IPS-20b (cell line): ENCODE results near the gene PTPN5.
"Not testable (repeated sequence)": the region's sequence is repeated elsewhere in the genome, so short reads cannot be mapped to it uniquely, and the experiment has no call there.

ENCODE experiments used
- H3K27ac ChIP-seq: one replicate; pipeline ENCODE4 v1.5.1; 2013; ENCODE audit warnings: low read length
- H3K27me3 ChIP-seq: 2 replicates; pipeline ENCODE4 v1.6.1; 2013; ENCODE audit warnings: mild to moderate bottlenecking, low read length, inconsistent platforms; ENCODE audit not compliant: insufficient read depth
- H3K36me3 ChIP-seq: 2 replicates; pipeline ENCODE4 v1.6.1; 2013; ENCODE audit warnings: low read depth, mild to moderate bottlenecking, inconsistent platforms, low read length, moderate library complexity; ENCODE audit not compliant: insufficient read depth
- H3K4me1 ChIP-seq: 2 replicates; pipeline ENCODE4 v1.6.1; 2013; ENCODE audit warnings: mild to moderate bottlenecking, control low read depth, inconsistent platforms, low read length, moderate library complexity; ENCODE audit not compliant: insufficient read depth
- H3K4me3 ChIP-seq: 2 replicates; pipeline ENCODE4 v1.5.1; 2013; ENCODE audit warnings: mild to moderate bottlenecking, low read length, inconsistent platforms
- H3K9ac ChIP-seq: 2 replicates; pipeline ENCODE4 v1.6.1; 2013; ENCODE audit warnings: low read depth, mild to moderate bottlenecking, inconsistent platforms, low read length, moderate library complexity
- H3K9me3 ChIP-seq: 2 replicates; pipeline ENCODE4 v1.6.1; 2013; ENCODE audit warnings: mild to moderate bottlenecking, low read depth, low read length, inconsistent platforms; ENCODE audit not compliant: insufficient read depth

The PTPN5 gene

DNA sequence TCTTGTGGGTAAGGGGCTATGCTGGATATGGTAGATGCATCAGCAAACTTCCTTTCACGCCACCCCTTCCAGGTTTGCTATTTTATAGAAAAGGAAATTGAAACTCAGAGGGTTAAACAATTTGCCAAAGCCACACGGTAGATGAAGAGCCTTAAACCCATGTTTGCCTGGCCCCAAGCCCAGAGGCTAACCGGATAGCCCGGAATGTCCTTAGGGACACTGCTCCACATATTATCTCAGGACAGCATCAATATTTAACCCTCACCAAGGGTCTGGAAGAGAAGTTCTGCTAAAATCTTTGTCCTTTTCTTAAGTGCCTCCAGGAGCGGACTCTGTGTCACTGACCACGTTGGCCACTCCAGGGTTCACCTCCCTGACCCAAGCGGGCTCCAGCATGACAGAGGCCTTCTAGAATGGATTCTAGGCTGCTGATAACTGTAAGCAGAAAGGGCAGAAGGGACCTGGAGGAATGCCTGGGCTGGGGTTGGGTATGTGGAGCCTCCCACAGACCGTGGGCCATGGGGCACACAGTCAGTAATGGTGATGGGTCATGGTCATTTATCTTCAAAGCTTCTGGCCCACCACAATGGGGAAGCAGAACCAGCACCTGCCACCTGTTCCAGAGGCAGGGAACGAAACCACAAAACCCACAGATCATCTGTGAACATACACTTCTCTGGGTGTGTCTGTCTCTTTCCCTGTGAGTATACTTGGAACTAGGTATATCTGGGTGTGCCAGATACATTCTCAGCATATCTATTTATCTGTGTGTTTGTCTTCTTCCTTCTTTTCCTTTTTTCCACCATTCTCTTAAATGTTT is 98.4 kb downstream of the PTPN5 start:
- Histone ChIP-seq H3K9ac (no peak overlapping the region), H3K36me3 (no peaks in the 10 kb centered on the region), H3K27me3 (peaks cover 21% of the 10 kb centered on the region), H3K4me1 (no peaks in the 10 kb centered on the region), H3K27ac (no peak overlapping the region), H3K4me3 (no peak overlapping the region), H3K9me3 (no peaks in the 10 kb centered on the region)

DNA sequence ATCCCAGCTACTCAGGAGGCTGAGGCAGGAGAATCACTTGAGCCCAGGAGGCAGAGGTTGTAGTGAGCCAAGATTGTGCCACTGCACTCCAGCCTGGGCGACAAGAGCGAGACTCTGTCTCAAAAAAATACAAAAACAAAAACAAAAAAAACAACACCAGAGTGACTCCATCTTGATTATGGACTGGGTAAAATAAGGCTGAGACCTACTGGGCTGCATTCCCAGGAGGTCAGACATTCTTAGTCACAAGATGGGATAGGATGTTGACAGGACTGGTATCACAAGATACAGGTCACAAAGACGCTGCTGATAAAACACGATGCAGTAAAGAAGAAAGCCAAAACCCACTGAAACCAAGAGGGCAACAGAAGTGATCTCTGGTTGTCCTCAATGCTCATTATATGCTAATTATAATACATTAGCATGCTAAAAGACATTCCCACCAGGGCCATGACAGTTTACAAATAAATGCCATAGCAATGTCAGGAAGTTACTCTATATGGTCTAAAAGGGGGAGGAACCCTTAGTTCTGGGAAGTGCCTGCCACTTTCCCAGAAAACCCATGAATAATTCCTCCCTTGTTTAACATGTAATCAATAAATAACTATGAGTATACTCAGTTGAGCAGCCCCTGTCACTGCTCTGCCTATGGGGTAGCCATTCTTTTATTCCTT is 100.0 kb downstream of the PTPN5 start:
- not testable (repeated sequence) for H3K9ac ChIP-seq, H3K36me3 ChIP-seq, H3K27ac ChIP-seq, H3K9me3 ChIP-seq, H3K4me3 ChIP-seq, H3K27me3 ChIP-seq, H3K4me1 ChIP-seq

DNA sequence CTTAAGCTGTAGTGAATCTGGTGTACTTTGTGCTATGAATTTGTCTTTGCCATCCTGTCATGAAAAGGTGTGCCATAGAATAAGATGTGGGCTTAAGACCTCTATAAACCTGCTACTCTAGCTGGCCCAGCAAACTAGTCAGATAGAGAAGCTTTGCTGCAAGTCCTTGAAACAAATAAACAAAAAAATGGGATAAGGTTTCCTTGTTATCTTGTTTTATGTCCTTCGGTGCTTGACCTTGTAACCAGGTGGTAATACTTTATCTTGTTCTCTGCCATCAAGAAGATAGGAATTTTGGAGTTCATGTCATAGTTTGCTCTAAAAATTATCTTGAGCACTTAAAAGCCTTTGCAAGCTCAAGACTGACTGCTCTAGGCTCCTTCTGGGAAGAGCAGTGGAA is 107.3 kb downstream of the PTPN5 start:
- Histone ChIP-seq H3K4me1 (no peaks in the 10 kb centered on the region), H3K4me3 (no peak overlapping the region), H3K9ac (no peak overlapping the region), H3K36me3 (no peaks in the 10 kb centered on the region), H3K27ac (no peak overlapping the region), H3K9me3 (no peaks in the 10 kb centered on the region), H3K27me3 (no peaks in the 10 kb centered on the region)

DNA sequence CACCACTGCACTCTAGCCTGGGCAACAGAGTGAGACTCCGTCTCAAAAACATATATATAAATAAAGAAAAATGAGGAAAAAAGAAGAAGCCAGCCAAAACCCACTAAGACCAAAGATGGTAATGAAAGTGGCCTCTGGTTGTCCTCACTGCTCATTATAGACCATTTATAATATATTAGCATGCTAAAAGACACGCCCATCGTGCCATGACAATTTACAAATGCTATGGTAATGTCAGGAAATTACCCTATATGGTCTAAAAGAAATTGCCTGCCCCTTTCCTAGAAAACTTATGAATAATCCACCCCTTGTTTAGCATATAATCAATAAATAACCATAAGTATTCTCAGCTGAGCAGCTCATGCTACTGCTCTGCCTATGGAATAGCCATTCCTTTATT is 109.1 kb downstream of the PTPN5 start:
- H3K9me3 ChIP-seq, result no peaks in the 10 kb centered on the region
- no peak overlapping the region for H3K27ac ChIP-seq
- H3K4me1 ChIP-seq, result no peaks in the 10 kb centered on the region
- no peaks in the 10 kb centered on the region for H3K36me3 ChIP-seq
- no peaks in the 10 kb centered on the region for H3K27me3 ChIP-seq
- H3K9ac ChIP-seq, result no peak overlapping the region
- no peak overlapping the region for H3K4me3 ChIP-seq

DNA sequence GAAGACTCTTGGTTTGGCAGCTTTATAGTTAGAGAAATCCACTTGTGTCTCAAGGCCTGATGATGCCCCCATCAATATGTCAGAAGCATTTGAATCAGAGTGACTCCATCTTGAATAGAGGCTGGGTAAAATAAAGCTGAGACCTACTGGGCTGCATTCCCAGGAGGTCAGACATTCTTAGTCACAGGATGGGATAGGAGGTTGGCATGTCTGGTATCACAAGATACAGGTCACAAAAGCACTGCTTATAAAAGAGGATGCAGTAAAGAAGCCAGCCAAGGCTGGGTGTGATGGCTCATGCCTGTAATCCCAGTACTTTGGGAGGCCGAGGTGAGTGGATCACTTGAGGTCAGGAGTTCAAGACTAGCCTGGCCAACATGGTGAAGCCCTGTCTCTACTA is 109.6 kb downstream of the PTPN5 start:
- H3K27me3 ChIP-seq, H3K9ac ChIP-seq, H3K36me3 ChIP-seq, H3K9me3 ChIP-seq, H3K4me1 ChIP-seq, H3K27ac ChIP-seq, H3K4me3 ChIP-seq: not testable (repeated sequence)
